Neural cell (in vitro differentiated cells): ENCODE measurements around the gene SDSL.

Experiments
- CTCF ChIP-seq: fragments of 450-650 bp; IDR thresholded peaks from 2 replicates; pipeline ENCODE4 v1.5.1; 2014; ENCODE audit warnings: antibody characterized with exemption, mild to moderate bottlenecking, moderate library complexity; ENCODE audit not compliant: poor library complexity, severe bottlenecking
- RAD21 ChIP-seq: fragments of 450-650 bp; conservative IDR thresholded peaks from 2 replicates; pipeline ENCODE4 v1.6.1; 2014; ENCODE audit warnings: antibody characterized with exemption, mild to moderate bottlenecking, moderate library complexity

- TF ChIP-seq CTCF, result no peak
- no peak for TF ChIP-seq RAD21
These were observed 3.8 kb upstream of the SDSL start for GRCh38 chr12:113418213-113418879.
